DOHH2 (cell line): Measurements from ENCODE around the gene LRRC39.

Experiments used
- CTCF ChIP-seq: fragments of 200-600 bp; sonication (generic); IDR thresholded peaks from one replicate; pipeline ENCODE4 v1.5.1; 2014; ENCODE audit warnings: antibody characterized with exemption, mild to moderate bottlenecking, low read depth, low read length; ENCODE audit not compliant: poor library complexity, severe bottlenecking
- EZH2phosphoT487 ChIP-seq: fragments of 200-600 bp; sonication (generic); IDR thresholded peaks from 2 replicates; pipeline ENCODE4 v1.6.1; 2017; ENCODE audit warnings: borderline replicate concordance, mild to moderate bottlenecking, antibody characterized with exemption, low read length, moderate library complexity, mixed read lengths

GRCh38 chr1:100137602-100138001 is 40.5 kb downstream of the LRRC39 start:
- no peak for TF ChIP-seq CTCF
- TF ChIP-seq EZH2phosphoT487, result no peak
